Prostate gland (tissue), 2 donors: Measurements from ENCODE around the gene DPPA3.

Experiments used
- CTCF ChIP-seq, 4 experiments: fragments of 200-600 bp in 2 of 4; fragments of 450-650 bp in 2 of 4; sonication (generic) in 2 of 4; IDR thresholded peaks; 1 replicate in 3 of 4; 2 replicates in 1 of 4; pipeline ENCODE4 v1.5.1; 2016 to 2019; ENCODE audit warnings: antibody characterized with exemption in 4 of 4, mild to moderate bottlenecking in 2 of 4, moderate library complexity in 2 of 4
- POLR2AphosphoS5 ChIP-seq: sonication (generic); formaldehyde crosslinking; IDR thresholded peaks from one replicate; pipeline ENCODE4 v1.6.1; 2017; ENCODE audit warnings: antibody characterized with exemption

GRCh38 chr12:7719946-7720730 lies 8.9 kb downstream of the DPPA3 start:
- TF ChIP-seq POLR2AphosphoS5, result no peak
- TF ChIP-seq CTCF (IDR thresholded peaks at IDR 0.05), result no peak
